T-helper 2 cell treated with Interferon-gamma antibody and Interleukin-4, amounts not matched to agents 5 μg/mL and 100 μg/mL, for 36 hours (primary cell): ENCODE measurements around the gene OR1M1.
"Not testable (repeated sequence)": the region's sequence is repeated elsewhere in the genome, so short reads cannot be mapped to it uniquely, and the experiment has no call there.

ENCODE experiments used
- DNase-seq: peaks from one replicate; pipeline ENCODE4 v3.0.0; 2021; ENCODE audit warnings: low spot score
- H3K27ac Mint-ChIP-seq: one replicate; pipeline ENCODE4 v1.8.0; 2021; ENCODE audit warnings: mild to moderate bottlenecking, mixed read lengths
- H3K27me3 Mint-ChIP-seq: one replicate; pipeline ENCODE4 v1.8.0; 2021; ENCODE audit warnings: low read depth, mixed read lengths
- H3K36me3 Mint-ChIP-seq: one replicate; pipeline ENCODE4 v1.8.0; 2021; ENCODE audit warnings: low read depth, mixed read lengths
- H3K4me1 Mint-ChIP-seq: one replicate; pipeline ENCODE4 v1.8.0; 2021; ENCODE audit warnings: low read depth, mixed read lengths
- H3K4me3 Mint-ChIP-seq: one replicate; pipeline ENCODE4 v1.8.0; 2022; ENCODE audit warnings: mild to moderate bottlenecking, moderate library complexity, mixed read lengths
- H3K9me3 Mint-ChIP-seq: one replicate; pipeline ENCODE4 v1.8.0; 2021; ENCODE audit warnings: mixed read lengths

The OR1M1 gene

GRCh38 chr19:9058905-9059667, 27.8 kb upstream of the OR1M1 start:
- Mint-ChIP-seq H3K4me3 (no peak overlapping the region), H3K9me3 (no peaks in the 10 kb centered on the region), H3K4me1 (no peaks in the 10 kb centered on the region), H3K27ac (no peak overlapping the region), H3K36me3 (no peaks in the 10 kb centered on the region), H3K27me3 (no peaks in the 10 kb centered on the region)
- DNase-seq, result no peak

GRCh38 chr19:9060564-9061340, 26.1 kb upstream of the OR1M1 start:
- H3K27ac Mint-ChIP-seq, result no peak overlapping the region
- H3K9me3 Mint-ChIP-seq, result no peaks in the 10 kb centered on the region
- no peaks in the 10 kb centered on the region for H3K36me3 Mint-ChIP-seq
- H3K4me1 Mint-ChIP-seq, result no peaks in the 10 kb centered on the region
- no peak for DNase-seq
- no peaks in the 10 kb centered on the region for H3K27me3 Mint-ChIP-seq
- H3K4me3 Mint-ChIP-seq, result no peak overlapping the region

- Mint-ChIP-seq H3K9me3 (no peaks in the 10 kb centered on the region), H3K36me3 (no peaks in the 10 kb centered on the region), H3K4me3 (no peak overlapping the region), H3K27me3 (no peaks in the 10 kb centered on the region), H3K4me1 (no peaks in the 10 kb centered on the region), H3K27ac (no peak overlapping the region)
- DNase-seq, result no peak
Measured at GRCh38 chr19:9061879-9062278, 25.0 kb upstream of the OR1M1 start.

- H3K9me3 Mint-ChIP-seq, result no peaks in the 10 kb centered on the region
- H3K27me3 Mint-ChIP-seq, result no peaks in the 10 kb centered on the region
- no peak overlapping the region for H3K4me3 Mint-ChIP-seq
- no peak overlapping the region for H3K27ac Mint-ChIP-seq
- no peaks in the 10 kb centered on the region for H3K36me3 Mint-ChIP-seq
- H3K4me1 Mint-ChIP-seq, result no peaks in the 10 kb centered on the region
- DNase-seq, result no peak
Measured at GRCh38 chr19:9065457-9066014, 21.3 kb upstream of the OR1M1 start.

GRCh38 chr19:9070066-9070465, 16.8 kb upstream of the OR1M1 start:
- H3K36me3 Mint-ChIP-seq, result no peaks in the 10 kb centered on the region
- no peak overlapping the region for H3K27ac Mint-ChIP-seq
- no peaks in the 10 kb centered on the region for H3K27me3 Mint-ChIP-seq
- DNase-seq, result no peak
- no peaks in the 10 kb centered on the region for H3K9me3 Mint-ChIP-seq
- H3K4me1 Mint-ChIP-seq, result no peaks in the 10 kb centered on the region
- H3K4me3 Mint-ChIP-seq, result no peak overlapping the region

GRCh38 chr19:9071720-9072119, 15.1 kb upstream of the OR1M1 start:
- not testable (repeated sequence) for H3K4me3 Mint-ChIP-seq, H3K27ac Mint-ChIP-seq, H3K36me3 Mint-ChIP-seq, H3K27me3 Mint-ChIP-seq, DNase-seq, H3K9me3 Mint-ChIP-seq, H3K4me1 Mint-ChIP-seq

- no peak for DNase-seq
- Mint-ChIP-seq H3K4me1 (no peaks in the 10 kb centered on the region), H3K9me3 (no peaks in the 10 kb centered on the region), H3K27me3 (no peaks in the 10 kb centered on the region), H3K4me3 (no peak overlapping the region), H3K27ac (no peak overlapping the region), H3K36me3 (no peaks in the 10 kb centered on the region)
Measured at GRCh38 chr19:9073806-9074205, 13.1 kb upstream of the OR1M1 start.

GRCh38 chr19:9075064-9075949, 11.6 kb upstream of the OR1M1 start:
- Mint-ChIP-seq H3K27me3 (no peaks in the 10 kb centered on the region), H3K36me3 (no peaks in the 10 kb centered on the region), H3K27ac (no peak overlapping the region), H3K4me3 (no peak overlapping the region), H3K4me1 (peaks cover 5% of the 10 kb centered on the region), H3K9me3 (no peaks in the 10 kb centered on the region)
- DNase-seq, result no peak

GRCh38 chr19:9076901-9077300, 10.0 kb upstream of the OR1M1 start:
- no peak for DNase-seq
- Mint-ChIP-seq H3K27ac (no peak overlapping the region), H3K4me3 (no peak overlapping the region), H3K4me1 (peaks cover 5% of the 10 kb centered on the region), H3K9me3 (no peaks in the 10 kb centered on the region), H3K36me3 (no peaks in the 10 kb centered on the region), H3K27me3 (no peaks in the 10 kb centered on the region)

- DNase-seq, result no peak
- H3K9me3 Mint-ChIP-seq, result no peaks in the 10 kb centered on the region
- H3K4me3 Mint-ChIP-seq, result no peak overlapping the region
- no peaks in the 10 kb centered on the region for H3K36me3 Mint-ChIP-seq
- peaks cover 5% of the 10 kb centered on the region for H3K4me1 Mint-ChIP-seq
- H3K27me3 Mint-ChIP-seq, result no peaks in the 10 kb centered on the region
- H3K27ac Mint-ChIP-seq, result no peak overlapping the region
Measured at GRCh38 chr19:9078651-9079050, 8.2 kb upstream of the OR1M1 start.

GRCh38 chr19:9107375-9107774, 20.5 kb downstream of the OR1M1 start, which contains the start of gene OR7G2:
Gene OR7G2, minus strand, starts transcription at chr19:9107475. Its CDS starts 4,232 bp downstream, at chr19:9103243.
- Mint-ChIP-seq H3K4me3 (no peak within 1 kb of the TSS), H3K4me1 (no peaks in the 10 kb centered on the region), H3K27ac (no peak within 1 kb of the TSS), H3K36me3 (no peaks in the 10 kb centered on the region), H3K9me3 (no peaks in the 10 kb centered on the region), H3K27me3 (no peaks in the 10 kb centered on the region)
- DNase-seq, result no peak

GRCh38 chr19:9109959-9110358, 23.1 kb downstream of the OR1M1 start:
- H3K27ac Mint-ChIP-seq, result no peak overlapping the region
- H3K36me3 Mint-ChIP-seq, result no peaks in the 10 kb centered on the region
- no peak for DNase-seq
- H3K4me1 Mint-ChIP-seq, result no peaks in the 10 kb centered on the region
- H3K27me3 Mint-ChIP-seq, result no peaks in the 10 kb centered on the region
- no peak overlapping the region for H3K4me3 Mint-ChIP-seq
- H3K9me3 Mint-ChIP-seq, result no peaks in the 10 kb centered on the region

- Mint-ChIP-seq H3K36me3 (no peaks in the 10 kb centered on the region), H3K27me3 (no peaks in the 10 kb centered on the region), H3K27ac (no peak within 1 kb of the TSS), H3K4me3 (no peak within 1 kb of the TSS), H3K9me3 (no peaks in the 10 kb centered on the region), H3K4me1 (no peaks in the 10 kb centered on the region)
- DNase-seq, result no peak
Measured at GRCh38 chr19:9115307-9115813, 28.5 kb downstream of the OR1M1 start, which contains the start of gene OR7G1. Gene OR7G1, minus strand, starts transcription at chr19:9115763. Its CDS starts 0 bp downstream, at chr19:9115763.
